Testis (tissue), 3 donors: Measurements from ENCODE around the gene BICD1. TPM values are rescaled to one million over a fixed set of nuclear protein-coding genes. Genes with fewer than 3 reads are reported as not detected.

Source experiments
- DNase-seq: peaks from one replicate; pipeline ENCODE4 v3.0.0-alpha.2; 2019
- H3K27ac ChIP-seq, 2 donors: fragments of 200-600 bp; sonication (generic); one replicate each; pipeline ENCODE4 v1.5.1; 2019
- H3K27me3 ChIP-seq: fragments of 200-600 bp; sonication (generic); one replicate; pipeline ENCODE4 v1.5.1; 2019
- H3K36me3 ChIP-seq: fragments of 200-600 bp; sonication (generic); one replicate; pipeline ENCODE4 v1.5.1; 2017; ENCODE audit warnings: low read depth; ENCODE audit errors: missing control alignments
- H3K4me1 ChIP-seq: fragments of 200-600 bp; sonication (generic); one replicate; pipeline ENCODE4 v1.5.1; 2019
- H3K4me3 ChIP-seq, 2 donors: fragments of 200-600 bp; sonication (generic); one replicate each; pipeline ENCODE4 v1.5.1; 2017 to 2019
- H3K9me3 ChIP-seq: fragments of 200-600 bp; sonication (generic); one replicate; pipeline ENCODE4 v1.5.1; 2017
- POLR2A ChIP-seq: fragments of 450-650 bp; IDR thresholded peaks from one replicate; pipeline ENCODE4 v1.6.1; 2017; ENCODE audit warnings: antibody characterized with exemption, mild to moderate bottlenecking, moderate library complexity
- WGBS, 2 donors: methylation state at CpG; one replicate each; pipeline ENCODE4 v1.1.5; 2018; 5-methylcytosine and 5-hydroxymethylcytosine counted together
- intact Hi-C: fragments of 100-400 bp; cut with DNase I; formaldehyde crosslinking; loops from one replicate; pipeline ENCODE4 v1.15.1; 2023; ENCODE audit warnings: low total_unique reads
- polyA plus RNA-seq: library from polyadenylated mRNA; stranded (reverse); fragments of 350-450 nt; fragmentation: Illumina TruSeq; extraction: RNeasy Lipid Tissue Mini Kit (QIAGEN cat#74804); gene quantifications from one replicate; pipeline ENCODE4 v1.2.3, GENCODE V29; 2014; ENCODE audit warnings: low read depth, low replicate concordance; ENCODE audit not compliant: insufficient read depth
- total RNA-seq, 2 donors: library from RNA; depleted of rRNA; stranded (reverse); fragments of >200 nt; gene quantifications; one replicate each; pipeline ENCODE4 v1.2.3, GENCODE V29; 2016
- TF ChIP-seq, protein P1 (sequence below), 3 experiments: fragments of 450-650 bp in 2 of 3; fragments of 200-600 bp in 1 of 3; sonication (generic) in 1 of 3; IDR thresholded peaks; one replicate each; pipeline ENCODE4 v1.5.1; 2016 to 2019; ENCODE audit warnings: antibody characterized with exemption in 3 of 3, mild to moderate bottlenecking in 2 of 3, moderate library complexity in 1 of 3

BICD1 gene
- total and polyA plus RNA-seq, 3 donors from 2014 or later: 8.4 to 28.7 (median 26.0) TPM

DNA sequence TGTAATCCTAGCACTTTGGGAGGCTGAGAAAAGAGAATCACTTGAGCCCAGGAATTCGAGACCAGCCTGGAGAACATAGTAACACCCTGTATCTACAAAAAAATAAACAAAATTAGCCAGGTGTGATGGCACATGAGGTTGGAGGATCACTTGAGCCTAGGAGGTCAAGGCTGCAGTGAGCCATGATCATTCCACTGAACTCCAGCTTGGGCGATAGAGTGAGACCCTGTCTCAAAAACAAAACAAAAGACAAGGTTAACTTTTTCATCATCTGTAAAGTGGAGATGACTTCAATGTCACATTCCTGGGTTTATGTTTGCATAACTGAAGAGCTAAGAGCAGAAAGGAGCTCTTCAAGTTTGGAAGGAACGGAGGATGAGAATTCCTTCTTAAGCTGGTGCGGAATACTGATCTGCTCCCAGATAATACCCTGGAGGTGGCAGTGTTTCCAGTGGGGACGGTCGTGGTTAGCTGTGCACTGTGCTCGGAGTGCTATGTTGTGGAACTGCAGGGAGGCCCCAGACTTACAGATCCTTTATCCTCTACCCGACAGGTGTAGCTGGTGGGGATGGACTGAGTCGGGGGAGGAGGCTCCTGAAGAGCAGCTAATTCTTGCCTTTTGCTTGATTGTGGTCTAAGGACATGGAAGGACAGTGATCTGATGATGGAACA lies 22.5 kb upstream of the BICD1 start:
- Histone ChIP-seq H3K27me3 (no peaks in the 10 kb centered on the region), H3K36me3 (no peaks in the 10 kb centered on the region), H3K4me1 (no peaks in the 10 kb centered on the region), H3K9me3 (no peaks in the 10 kb centered on the region), H3K4me3 (no peak overlapping the region), H3K27ac (no peak overlapping the region)
- TF ChIP-seq POLR2A: no peak
- TF ChIP-seq, protein P1, sequence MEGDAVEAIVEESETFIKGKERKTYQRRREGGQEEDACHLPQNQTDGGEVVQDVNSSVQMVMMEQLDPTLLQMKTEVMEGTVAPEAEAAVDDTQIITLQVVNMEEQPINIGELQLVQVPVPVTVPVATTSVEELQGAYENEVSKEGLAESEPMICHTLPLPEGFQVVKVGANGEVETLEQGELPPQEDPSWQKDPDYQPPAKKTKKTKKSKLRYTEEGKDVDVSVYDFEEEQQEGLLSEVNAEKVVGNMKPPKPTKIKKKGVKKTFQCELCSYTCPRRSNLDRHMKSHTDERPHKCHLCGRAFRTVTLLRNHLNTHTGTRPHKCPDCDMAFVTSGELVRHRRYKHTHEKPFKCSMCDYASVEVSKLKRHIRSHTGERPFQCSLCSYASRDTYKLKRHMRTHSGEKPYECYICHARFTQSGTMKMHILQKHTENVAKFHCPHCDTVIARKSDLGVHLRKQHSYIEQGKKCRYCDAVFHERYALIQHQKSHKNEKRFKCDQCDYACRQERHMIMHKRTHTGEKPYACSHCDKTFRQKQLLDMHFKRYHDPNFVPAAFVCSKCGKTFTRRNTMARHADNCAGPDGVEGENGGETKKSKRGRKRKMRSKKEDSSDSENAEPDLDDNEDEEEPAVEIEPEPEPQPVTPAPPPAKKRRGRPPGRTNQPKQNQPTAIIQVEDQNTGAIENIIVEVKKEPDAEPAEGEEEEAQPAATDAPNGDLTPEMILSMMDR (IDR thresholded peaks at IDR 0.05): no peak
- 62 to 84% methylated on average over 8 to 9 of the region's 9 CpGs for WGBS, 2 donors
- intact Hi-C loops: no loop called here
- DNase-seq: no peak

DNA sequence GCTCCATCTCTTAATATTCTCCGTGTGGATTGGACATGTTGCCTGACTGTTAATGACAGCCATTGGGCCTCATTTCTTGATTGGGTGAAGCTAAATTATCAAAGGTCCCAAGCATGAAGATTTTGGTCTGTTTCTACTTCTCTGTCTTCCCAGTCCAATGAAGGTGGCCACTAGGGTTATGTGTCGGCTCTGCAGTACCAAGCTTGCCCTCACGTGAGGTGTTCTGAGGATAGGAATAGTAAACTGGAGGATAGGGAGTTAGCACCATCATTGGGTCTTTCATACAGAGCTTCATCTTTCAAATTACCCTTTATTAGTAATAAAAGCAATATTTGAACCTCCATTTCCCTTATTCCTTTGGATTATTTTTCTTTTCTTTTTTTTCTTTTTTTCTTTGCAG lies 21.9 kb upstream of the BICD1 start:
- no peaks in the 10 kb centered on the region for H3K9me3 ChIP-seq
- 90 to 100% methylated on average over 3 of the region's 3 CpGs for WGBS, 2 donors
- no peak for DNase-seq
- H3K4me3 ChIP-seq: no peak overlapping the region
- TF ChIP-seq, protein P1 (IDR thresholded peaks at IDR 0.05): no peak
- H3K36me3 ChIP-seq: no peaks in the 10 kb centered on the region
- intact Hi-C loops: no loop called here
- H3K4me1 ChIP-seq: no peaks in the 10 kb centered on the region
- no peak overlapping the region for H3K27ac ChIP-seq
- no peaks in the 10 kb centered on the region for H3K27me3 ChIP-seq

DNA sequence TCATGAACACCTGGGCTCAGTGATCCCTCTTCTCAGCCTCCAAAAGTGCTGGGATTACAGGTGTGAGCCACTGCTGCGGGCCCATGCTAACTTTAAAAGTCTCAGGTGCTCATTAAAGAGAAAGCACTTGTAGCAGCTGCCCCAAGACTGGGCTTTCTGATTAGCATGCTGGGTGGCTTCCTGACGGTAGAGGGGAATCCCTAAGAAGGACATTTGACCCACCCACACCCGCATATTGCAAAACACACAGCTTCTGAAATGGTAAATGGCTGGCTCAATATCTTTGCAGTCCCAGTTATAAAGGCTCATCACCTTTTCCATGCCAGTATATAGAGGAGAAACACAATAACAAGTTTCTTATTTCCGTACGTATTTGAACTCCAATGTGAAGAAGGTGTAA lies 19.3 kb upstream of the BICD1 start:
- no peak for TF ChIP-seq POLR2A
- TF ChIP-seq, protein P1 (IDR thresholded peaks at IDR 0.05): no peak
- Histone ChIP-seq H3K4me3 (no peak overlapping the region), H3K27ac (no peak overlapping the region), H3K4me1 (no peaks in the 10 kb centered on the region), H3K36me3 (no peaks in the 10 kb centered on the region), H3K9me3 (no peaks in the 10 kb centered on the region), H3K27me3 (no peaks in the 10 kb centered on the region)
- WGBS, 2 donors: 50 to 85% methylated on average over 5 of the region's 5 CpGs
- no peak for DNase-seq
- intact Hi-C loops: no loop called here

DNA sequence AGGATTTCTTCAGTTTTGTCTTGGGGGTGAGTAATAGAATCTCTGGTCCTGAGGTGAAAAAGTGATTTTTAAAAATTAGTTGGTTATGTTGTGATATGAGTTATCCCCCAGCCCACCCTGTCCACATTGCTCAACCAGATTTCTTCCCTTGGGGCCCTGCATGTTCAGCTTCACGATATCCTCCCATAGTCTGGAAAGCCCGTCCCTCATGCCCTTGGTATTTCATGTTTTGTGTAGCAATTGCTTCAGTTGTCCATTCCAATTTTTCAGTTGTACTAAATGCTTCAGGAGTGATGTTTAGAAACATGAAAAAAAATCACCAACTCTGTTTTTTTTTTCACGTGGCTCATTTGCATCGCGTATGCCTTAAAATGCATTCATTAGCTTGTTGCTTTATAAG lies 17.5 kb upstream of the BICD1 start:
- Histone ChIP-seq H3K4me3 (no peak overlapping the region), H3K36me3 (no peaks in the 10 kb centered on the region), H3K27me3 (no peaks in the 10 kb centered on the region), H3K9me3 (no peaks in the 10 kb centered on the region), H3K4me1 (no peaks in the 10 kb centered on the region), H3K27ac (no peak overlapping the region)
- intact Hi-C loops: no loop called here
- TF ChIP-seq POLR2A: no peak
- TF ChIP-seq, protein P1 (IDR thresholded peaks at IDR 0.05): no peak
- DNase-seq: no peak
- 76 to 89% methylated on average over 5 of the region's 5 CpGs for WGBS, 2 donors

GRCh38 chr12:32089586-32089985 lies 17.1 kb upstream of the BICD1 start:
- no peaks in the 10 kb centered on the region for H3K36me3 ChIP-seq
- no peaks in the 10 kb centered on the region for H3K4me1 ChIP-seq
- H3K9me3 ChIP-seq: no peaks in the 10 kb centered on the region
- no peak overlapping the region for H3K4me3 ChIP-seq
- WGBS, 2 donors: 81 to 87% methylated on average over 3 of the region's 3 CpGs
- intact Hi-C loops: no loop called here
- no peaks in the 10 kb centered on the region for H3K27me3 ChIP-seq
- no peak for DNase-seq
- TF ChIP-seq, protein P1 (IDR thresholded peaks at IDR 0.05): no peak
- TF ChIP-seq POLR2A: no peak
- no peak overlapping the region for H3K27ac ChIP-seq
